Esophagus squamous epithelium (tissue), 4 donors: ENCODE results near the gene RHOG.

Experiments used
- POLR2A ChIP-seq, 4 donors: fragments of 450-650 bp; IDR thresholded peaks; one replicate each; pipeline ENCODE4 v1.6.1; 2017; ENCODE audit warnings: antibody characterized with exemption in 4 of 4, mild to moderate bottlenecking in 4 of 4, moderate library complexity in 3 of 4
- TF ChIP-seq, protein P1 (sequence below), 6 experiments: fragments of 450-650 bp in 4 of 6; fragments of 200-600 bp in 2 of 6; sonication (generic) in 2 of 6; IDR thresholded peaks; one replicate each; pipeline ENCODE4 v1.5.1; 2016 to 2019; ENCODE audit warnings: antibody characterized with exemption in 6 of 6, mild to moderate bottlenecking in 4 of 6, moderate library complexity in 4 of 6

DNA sequence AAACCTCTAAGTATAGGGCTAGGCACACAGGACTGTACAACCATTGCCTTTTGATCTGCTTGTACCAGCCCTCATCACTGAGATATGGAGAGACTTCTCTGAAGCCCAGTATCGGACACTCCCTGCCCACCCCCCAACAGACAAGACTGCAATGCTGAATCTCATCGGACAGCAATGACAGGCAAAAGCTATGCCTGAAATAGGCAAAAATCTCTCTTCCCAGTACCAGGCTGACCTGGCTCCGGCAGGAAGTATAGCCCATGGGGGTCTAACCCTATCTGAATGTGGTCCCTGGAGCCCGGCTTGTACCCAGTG, 6.5 kb downstream of the RHOG start:
- TF ChIP-seq, protein P1, sequence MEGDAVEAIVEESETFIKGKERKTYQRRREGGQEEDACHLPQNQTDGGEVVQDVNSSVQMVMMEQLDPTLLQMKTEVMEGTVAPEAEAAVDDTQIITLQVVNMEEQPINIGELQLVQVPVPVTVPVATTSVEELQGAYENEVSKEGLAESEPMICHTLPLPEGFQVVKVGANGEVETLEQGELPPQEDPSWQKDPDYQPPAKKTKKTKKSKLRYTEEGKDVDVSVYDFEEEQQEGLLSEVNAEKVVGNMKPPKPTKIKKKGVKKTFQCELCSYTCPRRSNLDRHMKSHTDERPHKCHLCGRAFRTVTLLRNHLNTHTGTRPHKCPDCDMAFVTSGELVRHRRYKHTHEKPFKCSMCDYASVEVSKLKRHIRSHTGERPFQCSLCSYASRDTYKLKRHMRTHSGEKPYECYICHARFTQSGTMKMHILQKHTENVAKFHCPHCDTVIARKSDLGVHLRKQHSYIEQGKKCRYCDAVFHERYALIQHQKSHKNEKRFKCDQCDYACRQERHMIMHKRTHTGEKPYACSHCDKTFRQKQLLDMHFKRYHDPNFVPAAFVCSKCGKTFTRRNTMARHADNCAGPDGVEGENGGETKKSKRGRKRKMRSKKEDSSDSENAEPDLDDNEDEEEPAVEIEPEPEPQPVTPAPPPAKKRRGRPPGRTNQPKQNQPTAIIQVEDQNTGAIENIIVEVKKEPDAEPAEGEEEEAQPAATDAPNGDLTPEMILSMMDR (IDR thresholded peaks at IDR 0.05) = no peak
- TF ChIP-seq POLR2A (IDR thresholded peaks at IDR 0.05) = no peak
